OCI-M2 (cell line): ENCODE results near the gene UBE2E2.
"Not testable (repeated sequence)": the region's sequence is repeated elsewhere in the genome, so short reads cannot be mapped to it uniquely, and the experiment has no call there.

ENCODE experiments used
- DNase-seq: peaks from one replicate; lab custom pipeline; 2025; ENCODE audit not compliant: unreplicated experiment; lab: John Stamatoyannopoulos, UW

The UBE2E2 gene

GRCh38 chr3:23202921-23203707, at the start of gene UBE2E2:
Gene UBE2E2, plus strand, starts transcription at chr3:23203327.
- no peak for DNase-seq

GRCh38 chr3:23153436-23153835, 49.7 kb upstream of the UBE2E2 start:
- no peak for DNase-seq

GRCh38 chr3:23157331-23157730, 45.8 kb upstream of the UBE2E2 start:
- DNase-seq = no peak

GRCh38 chr3:23159929-23160328, 43.2 kb upstream of the UBE2E2 start:
- DNase-seq = no peak

GRCh38 chr3:23161308-23161707, 41.8 kb upstream of the UBE2E2 start:
- no peak for DNase-seq

GRCh38 chr3:23161896-23162570, 41.1 kb upstream of the UBE2E2 start:
- DNase-seq = no peak

GRCh38 chr3:23162934-23163333, 40.2 kb upstream of the UBE2E2 start:
- DNase-seq = no peak

GRCh38 chr3:23164746-23165145, 38.4 kb upstream of the UBE2E2 start:
- no peak for DNase-seq

- no peak for DNase-seq
These were observed 37.6 kb upstream of the UBE2E2 start for GRCh38 chr3:23165571-23165970.

GRCh38 chr3:23166276-23166675, 36.9 kb upstream of the UBE2E2 start:
- DNase-seq = no peak

- no peak for DNase-seq
These were observed 36.3 kb upstream of the UBE2E2 start for GRCh38 chr3:23166845-23167244.

- DNase-seq = no peak
These were observed 33.6 kb upstream of the UBE2E2 start for GRCh38 chr3:23169551-23169950.

- DNase-seq = no peak
These were observed 32.8 kb upstream of the UBE2E2 start for GRCh38 chr3:23170291-23170690.

- no peak for DNase-seq
These were observed 31.1 kb upstream of the UBE2E2 start for GRCh38 chr3:23172059-23172458.

GRCh38 chr3:23174426-23175039, 28.6 kb upstream of the UBE2E2 start:
- no peak for DNase-seq

- no peak for DNase-seq
These were observed 27.6 kb upstream of the UBE2E2 start for GRCh38 chr3:23175341-23176083.

GRCh38 chr3:23176839-23177238, 26.3 kb upstream of the UBE2E2 start:
- not testable (repeated sequence) for DNase-seq

- DNase-seq = no peak
These were observed 20.1 kb upstream of the UBE2E2 start for GRCh38 chr3:23182996-23183513.

GRCh38 chr3:23183731-23184130, 19.4 kb upstream of the UBE2E2 start:
- no peak for DNase-seq

GRCh38 chr3:23185861-23186260, 17.3 kb upstream of the UBE2E2 start:
- DNase-seq = no peak

GRCh38 chr3:23189187-23189586, 13.9 kb upstream of the UBE2E2 start:
- no peak for DNase-seq
